Mammary epithelial cell (primary cell): ENCODE data around the gene LRMDA.
A peak's percentile ranks its signal among the peaks of the same experiment; 100 is the strongest.

Experiments used
- CTCF ChIP-seq, 2 donors: IDR thresholded peaks in 1 of 2; conservative IDR thresholded peaks in 1 of 2; 2 replicates each; pipeline ENCODE4 v1.5.1; 2011 to 2012; ENCODE audit warnings: inconsistent platforms in 2 of 2, low read length in 2 of 2, mild to moderate bottlenecking in 2 of 2, control low read depth in 1 of 2, low read depth in 1 of 2; ENCODE audit not compliant: insufficient read depth in 1 of 2; ENCODE audit errors: extremely low read depth in 1 of 2
- EZH2 ChIP-seq: IDR thresholded peaks from 2 replicates; pipeline ENCODE4 v1.6.1; 2012; ENCODE audit warnings: low read length, inconsistent platforms, borderline replicate concordance

DNA sequence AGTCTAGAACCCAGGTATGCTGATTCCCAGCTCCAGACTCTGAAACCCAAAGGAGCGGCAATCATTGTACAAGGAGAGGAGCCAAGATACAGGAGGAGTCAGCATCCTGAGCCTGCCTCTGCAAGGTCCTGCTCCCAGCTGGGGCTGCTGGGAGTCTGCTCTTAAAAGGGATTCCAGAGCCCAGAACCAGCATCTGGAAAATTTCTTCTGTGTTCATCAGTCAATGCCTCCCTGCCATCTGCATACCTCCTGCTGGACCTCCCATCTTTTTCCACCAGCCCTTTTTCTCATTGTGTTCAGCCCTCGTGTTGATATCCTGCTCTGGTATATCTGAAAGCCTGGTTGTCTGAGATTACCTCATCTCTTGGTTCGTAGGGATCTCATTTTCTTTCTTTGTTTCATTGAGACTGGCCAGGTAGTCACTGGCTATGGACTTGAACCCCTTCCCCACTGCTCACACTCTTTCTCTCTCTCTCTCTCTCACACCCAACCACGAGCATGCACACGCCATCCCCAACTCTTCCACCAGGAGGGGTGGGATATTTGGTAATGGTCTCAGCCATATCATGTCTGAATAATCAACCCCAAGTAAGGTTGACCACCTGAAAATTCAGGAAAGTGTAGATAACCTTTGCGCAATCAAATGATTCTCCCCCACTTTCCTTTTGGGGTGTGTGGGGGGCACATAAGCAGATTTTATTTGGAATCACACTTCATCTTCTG lies 608.8 kb downstream of the LRMDA start:
- TF ChIP-seq CTCF (conservative IDR thresholded peaks at IDR 0.05 in 1 of 2, IDR thresholded peaks at IDR 0.05 in 1 of 2; ENCODE audit: extremely low read depth in 1 of 2, insufficient read depth in 1 of 2, low read depth in 1 of 2, low read length in 2 of 2) = peak in 1 of 2 donors; percentile 21
- no peak for TF ChIP-seq EZH2
